Astrocyte (in vitro differentiated cells and primary cell): ENCODE data around the gene HBG2.

Source experiments
- CTCF ChIP-seq: IDR thresholded peaks from 2 replicates; pipeline ENCODE4 v1.5.1; 2011; ENCODE audit warnings: low read depth, mild to moderate bottlenecking, inconsistent platforms, low read length, moderate library complexity; ENCODE audit not compliant: insufficient read depth
- EZH2 ChIP-seq: IDR thresholded peaks from 2 replicates; pipeline ENCODE4 v1.6.1; 2012; ENCODE audit warnings: mild to moderate bottlenecking, low read length, inconsistent platforms; ENCODE audit not compliant: insufficient read depth

GRCh38 chr11:5224538-5225479 lies 29.8 kb downstream of the HBG2 start:
- TF ChIP-seq CTCF: no peak
- TF ChIP-seq EZH2: no peak
